ENCODE measurements around the gene NARS2. TPM values are rescaled to one million over a fixed set of nuclear protein-coding genes. Genes with fewer than 3 reads are reported as not detected.

The NARS2 gene
- total and polyA plus RNA-seq, 9 of the 15 experiments (the other 6 are each of a cell fraction or from before 2014, with no cell fraction given) = 26.8 to 48.0 (median 34.2) TPM

GRCh38 chr11:78451371-78452150, 123.1 kb downstream of the NARS2 start (continued):
- TF ChIP-seq, protein P1, sequence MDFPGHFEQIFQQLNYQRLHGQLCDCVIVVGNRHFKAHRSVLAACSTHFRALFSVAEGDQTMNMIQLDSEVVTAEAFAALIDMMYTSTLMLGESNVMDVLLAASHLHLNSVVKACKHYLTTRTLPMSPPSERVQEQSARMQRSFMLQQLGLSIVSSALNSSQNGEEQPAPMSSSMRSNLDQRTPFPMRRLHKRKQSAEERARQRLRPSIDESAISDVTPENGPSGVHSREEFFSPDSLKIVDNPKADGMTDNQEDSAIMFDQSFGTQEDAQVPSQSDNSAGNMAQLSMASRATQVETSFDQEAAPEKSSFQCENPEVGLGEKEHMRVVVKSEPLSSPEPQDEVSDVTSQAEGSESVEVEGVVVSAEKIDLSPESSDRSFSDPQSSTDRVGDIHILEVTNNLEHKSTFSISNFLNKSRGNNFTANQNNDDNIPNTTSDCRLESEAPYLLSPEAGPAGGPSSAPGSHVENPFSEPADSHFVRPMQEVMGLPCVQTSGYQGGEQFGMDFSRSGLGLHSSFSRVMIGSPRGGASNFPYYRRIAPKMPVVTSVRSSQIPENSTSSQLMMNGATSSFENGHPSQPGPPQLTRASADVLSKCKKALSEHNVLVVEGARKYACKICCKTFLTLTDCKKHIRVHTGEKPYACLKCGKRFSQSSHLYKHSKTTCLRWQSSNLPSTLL (IDR thresholded peaks at IDR 0.05) = no peak
- TF ChIP-seq ZNF79 (CRISPR knock-in tag; IDR thresholded peaks at IDR 0.05; ENCODE audit: low read depth) (no peak), KLF13 (tag; IDR thresholded peaks at IDR 0.05; ENCODE audit: borderline replicate concordance, low read depth) (no peak), TRIM24 (IDR thresholded peaks at IDR 0.05) (no peak), CHCHD3 (CRISPR knock-in tag; IDR thresholded peaks at IDR 0.05) (no peak), RAD21 (CRISPR knock-in tag; conservative IDR thresholded peaks at IDR 0.05 in 1 of 2, IDR thresholded peaks at IDR 0.05 in 1 of 2) (no peak), CSDE1 (IDR thresholded peaks at IDR 0.05) (no peak)

DNA sequence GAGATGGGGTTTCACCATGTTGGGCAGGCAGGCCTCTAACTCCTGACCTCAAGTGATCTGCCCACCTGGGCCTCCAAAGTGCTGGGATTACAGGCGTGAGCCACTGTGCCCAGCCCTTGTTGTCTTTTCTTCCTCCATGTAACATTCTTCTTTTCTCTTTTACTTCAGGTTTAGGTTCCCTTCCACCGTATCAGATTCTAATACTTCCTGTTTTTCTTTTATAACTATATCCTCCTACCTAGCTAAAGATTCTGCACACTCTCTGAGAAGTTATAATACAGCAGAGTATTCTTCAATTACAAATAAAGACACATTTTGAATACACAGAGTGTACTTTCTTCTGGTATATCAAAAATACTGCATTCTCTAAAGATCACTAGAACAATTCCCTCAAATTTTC, 123.8 kb downstream of the NARS2 start:
- H3K9me3 ChIP-seq (replicated peaks; ENCODE audit: control insufficient read depth, insufficient read depth, low read depth, low read length) = no peaks in the 10 kb centered on the region; the same call in 1 of the 2 replicates
- no peaks in the 10 kb centered on the region for H3K27me3 ChIP-seq (ENCODE audit: control insufficient read depth in 2 of 2, insufficient read depth in 2 of 2, low read length in 2 of 2)
- ChIA-PET CTCF (ENCODE audit: low intra/inter-chr PET ratio) (no interaction called here), POLR2A (no interaction called here)
- ATAC-seq (no peak), DNase-seq (ENCODE audit: extremely low read depth in 1 of 4, low spot score in 3 of 4) (no peak), FAIRE-seq (no peak)
- H3K9me1 ChIP-seq (ENCODE audit: control insufficient read depth, insufficient read depth, low read length) = no peaks in the 10 kb centered on the region
- no peaks in the 10 kb centered on the region for H3K79me2 ChIP-seq (ENCODE audit: control insufficient read depth, insufficient read depth, low read length)
- no peak overlapping the region for H3K27ac ChIP-seq (ENCODE audit: extremely low read depth, low read depth, low read length)
- intact Hi-C loops (cut with micrococcal nuclease) (no loop called here), in situ Hi-C loops (cut with MboI) (no loop called here)
- no peak overlapping the region for H3K9ac ChIP-seq (ENCODE audit: insufficient read depth in 1 of 2, low read depth in 2 of 2, low read length in 2 of 2)
- peaks cover 4% of the 10 kb centered on the region; the same call in 2 of the 3 replicates for H3K36me3 ChIP-seq (ENCODE audit: control insufficient read depth, insufficient read depth, low read length)
- no peak overlapping the region for H2AFZ ChIP-seq (ENCODE audit: low read depth, low read length)
- WGBS (ENCODE audit: insufficient coverage, low coverage, missing lambda C conversion rate) = 61% methylated on average over 2 of the region's 2 CpGs
- TF ChIP-seq, protein P2, sequence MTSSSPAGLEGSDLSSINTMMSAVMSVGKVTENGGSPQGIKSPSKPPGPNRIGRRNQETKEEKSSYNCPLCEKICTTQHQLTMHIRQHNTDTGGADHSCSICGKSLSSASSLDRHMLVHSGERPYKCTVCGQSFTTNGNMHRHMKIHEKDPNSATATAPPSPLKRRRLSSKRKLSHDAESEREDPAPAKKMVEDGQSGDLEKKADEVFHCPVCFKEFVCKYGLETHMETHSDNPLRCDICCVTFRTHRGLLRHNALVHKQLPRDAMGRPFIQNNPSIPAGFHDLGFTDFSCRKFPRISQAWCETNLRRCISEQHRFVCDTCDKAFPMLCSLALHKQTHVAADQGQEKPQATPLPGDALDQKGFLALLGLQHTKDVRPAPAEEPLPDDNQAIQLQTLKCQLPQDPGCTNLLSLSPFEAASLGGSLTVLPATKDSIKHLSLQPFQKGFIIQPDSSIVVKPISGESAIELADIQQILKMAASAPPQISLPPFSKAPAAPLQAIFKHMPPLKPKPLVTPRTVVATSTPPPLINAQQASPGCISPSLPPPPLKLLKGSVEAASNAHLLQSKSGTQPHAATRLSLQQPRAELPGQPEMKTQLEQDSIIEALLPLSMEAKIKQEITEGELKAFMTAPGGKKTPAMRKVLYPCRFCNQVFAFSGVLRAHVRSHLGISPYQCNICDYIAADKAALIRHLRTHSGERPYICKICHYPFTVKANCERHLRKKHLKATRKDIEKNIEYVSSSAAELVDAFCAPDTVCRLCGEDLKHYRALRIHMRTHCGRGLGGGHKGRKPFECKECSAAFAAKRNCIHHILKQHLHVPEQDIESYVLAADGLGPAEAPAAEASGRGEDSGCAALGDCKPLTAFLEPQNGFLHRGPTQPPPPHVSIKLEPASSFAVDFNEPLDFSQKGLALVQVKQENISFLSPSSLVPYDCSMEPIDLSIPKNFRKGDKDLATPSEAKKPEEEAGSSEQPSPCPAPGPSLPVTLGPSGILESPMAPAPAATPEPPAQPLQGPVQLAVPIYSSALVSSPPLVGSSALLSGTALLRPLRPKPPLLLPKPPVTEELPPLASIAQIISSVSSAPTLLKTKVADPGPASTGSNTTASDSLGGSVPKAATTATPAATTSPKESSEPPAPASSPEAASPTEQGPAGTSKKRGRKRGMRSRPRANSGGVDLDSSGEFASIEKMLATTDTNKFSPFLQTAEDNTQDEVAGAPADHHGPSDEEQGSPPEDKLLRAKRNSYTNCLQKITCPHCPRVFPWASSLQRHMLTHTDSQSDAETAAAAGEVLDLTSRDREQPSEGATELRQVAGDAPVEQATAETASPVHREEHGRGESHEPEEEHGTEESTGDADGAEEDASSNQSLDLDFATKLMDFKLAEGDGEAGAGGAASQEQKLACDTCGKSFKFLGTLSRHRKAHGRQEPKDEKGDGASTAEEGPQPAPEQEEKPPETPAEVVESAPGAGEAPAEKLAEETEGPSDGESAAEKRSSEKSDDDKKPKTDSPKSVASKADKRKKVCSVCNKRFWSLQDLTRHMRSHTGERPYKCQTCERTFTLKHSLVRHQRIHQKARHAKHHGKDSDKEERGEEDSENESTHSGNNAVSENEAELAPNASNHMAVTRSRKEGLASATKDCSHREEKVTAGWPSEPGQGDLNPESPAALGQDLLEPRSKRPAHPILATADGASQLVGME (CRISPR knock-in tag; IDR thresholded peaks at IDR 0.05) = no peak
- TF ChIP-seq NRF1 (conservative IDR thresholded peaks at IDR 0.05 in 1 of 2, IDR thresholded peaks at IDR 0.05 in 1 of 2) (no peak), ETS2 (tag; IDR thresholded peaks at IDR 0.05; ENCODE audit: borderline replicate concordance, poor library complexity, severe bottlenecking) (no peak), NR1H2 (CRISPR knock-in tag; IDR thresholded peaks at IDR 0.05) (no peak)
- BruUV-seq (replicated peaks) = no TSS peak
- 0 out of 5 replicates have a peak, but pooled peaks cover 0 to 5% of the 10 kb centered on the region in 2 experiments for H3K4me1 ChIP-seq (replicated peaks in 1 of 2; ENCODE audit: control insufficient read depth in 2 of 2, insufficient read depth in 2 of 2, low read length in 2 of 2)
- H3K4me3 ChIP-seq = no peak overlapping the region
- no peaks in the 10 kb centered on the region for H4K20me1 ChIP-seq (replicated peaks; ENCODE audit: control insufficient read depth, insufficient read depth, low read length)
- no peak overlapping the region for H3K4me2 ChIP-seq (ENCODE audit: insufficient read depth, low read length)

All from K562 (cell line).